Measurements from ENCODE around the gene IGSF9.

Gene IGSF9

DNA sequence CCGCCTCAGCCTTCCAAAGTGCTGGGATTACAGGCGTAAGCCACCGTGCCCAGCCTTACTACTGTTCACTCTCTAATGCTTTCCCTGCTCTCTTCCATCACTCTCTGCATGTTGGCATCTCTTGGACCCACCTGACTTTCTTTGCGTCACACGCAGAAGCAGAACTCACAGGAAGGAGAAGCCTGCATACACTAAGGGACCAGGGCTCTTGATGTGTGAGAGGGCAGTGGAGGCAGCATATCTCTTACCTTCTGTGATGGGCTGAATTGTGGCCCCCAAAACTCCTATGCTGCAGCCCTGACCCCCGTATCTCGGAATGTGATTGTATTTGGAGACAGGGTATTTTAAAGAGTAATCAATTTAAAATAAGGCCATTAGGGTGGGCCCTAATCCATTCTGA is 35.4 kb upstream of the IGSF9 start:
- Mint-ChIP-seq H3K9me3 (ENCODE audit: low read depth) (no peaks in the 10 kb centered on the region), H3K27ac (no peak overlapping the region), H3K4me1 (ENCODE audit: low read depth) (no peaks in the 10 kb centered on the region), H3K4me3 (no peak overlapping the region), H3K27me3 (peaks cover 23% of the 10 kb centered on the region), H3K36me3 (peaks cover 3% of the 10 kb centered on the region)

DNA sequence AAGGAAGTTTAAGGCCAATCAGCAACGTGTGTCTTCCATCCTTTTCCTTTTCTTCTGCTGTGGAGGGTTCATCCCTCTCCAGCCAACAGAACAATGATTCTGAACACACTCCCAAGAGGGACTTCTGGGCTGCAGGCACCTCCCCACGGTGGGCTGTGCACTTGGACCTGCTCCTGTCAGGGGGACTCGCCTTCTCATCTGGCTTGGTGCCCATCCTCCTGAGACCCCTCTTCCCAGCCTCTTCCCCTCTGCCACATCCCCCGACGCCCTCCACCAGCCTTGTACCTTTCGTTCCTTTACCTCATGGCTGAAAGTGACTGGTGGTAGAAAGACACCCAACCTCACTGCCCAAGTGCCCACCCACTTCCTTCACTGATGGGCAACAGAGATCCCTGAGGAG is 34.7 kb upstream of the IGSF9 start:
- H3K4me3 Mint-ChIP-seq, result no peak overlapping the region
- no peaks in the 10 kb centered on the region for H3K4me1 Mint-ChIP-seq (ENCODE audit: low read depth)
- H3K27me3 Mint-ChIP-seq, result peaks cover 23% of the 10 kb centered on the region
- no peaks in the 10 kb centered on the region for H3K9me3 Mint-ChIP-seq (ENCODE audit: low read depth)
- H3K27ac Mint-ChIP-seq, result no peak overlapping the region
- peaks cover 3% of the 10 kb centered on the region for H3K36me3 Mint-ChIP-seq

DNA sequence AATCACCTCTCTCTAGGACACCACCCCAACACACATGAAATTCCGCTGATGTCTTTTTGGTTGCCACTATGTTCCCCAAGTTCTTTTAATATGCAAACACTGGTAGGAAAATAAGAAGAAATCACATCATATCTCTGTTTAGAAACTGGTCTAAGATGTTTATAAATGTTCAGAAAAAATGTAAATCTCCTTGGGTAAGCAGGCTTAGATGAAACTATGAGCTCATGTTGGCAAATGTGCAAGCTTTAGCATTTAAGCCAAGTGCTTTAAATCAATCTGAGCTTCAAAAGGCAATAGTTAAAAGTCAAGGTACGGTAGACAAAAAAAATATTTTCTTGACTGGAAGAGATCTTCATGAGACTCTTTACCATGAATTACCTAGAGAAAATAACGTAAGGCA is 33.8 kb upstream of the IGSF9 start:
- peaks cover 3% of the 10 kb centered on the region for H3K36me3 Mint-ChIP-seq
- no peaks in the 10 kb centered on the region for H3K9me3 Mint-ChIP-seq (ENCODE audit: low read depth)
- H3K27ac Mint-ChIP-seq, result no peak overlapping the region
- H3K27me3 Mint-ChIP-seq, result peaks cover 23% of the 10 kb centered on the region
- H3K4me1 Mint-ChIP-seq (ENCODE audit: low read depth), result no peaks in the 10 kb centered on the region
- no peak overlapping the region for H3K4me3 Mint-ChIP-seq

DNA sequence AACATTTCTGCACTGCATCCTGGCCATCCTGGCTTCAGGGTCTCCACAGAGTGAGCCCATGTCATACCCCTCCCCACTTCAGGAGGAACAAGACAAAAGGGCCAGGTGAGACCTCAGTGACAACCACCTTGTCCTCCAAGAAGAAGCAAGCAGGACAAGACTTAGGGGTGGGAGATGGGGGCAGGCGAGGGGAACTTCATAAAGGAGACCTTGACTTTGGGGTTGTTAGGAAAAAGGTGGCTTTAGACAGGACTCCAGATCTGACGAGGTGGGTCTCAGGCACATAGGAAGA is 32.6 kb upstream of the IGSF9 start:
- Mint-ChIP-seq H3K9me3 (ENCODE audit: low read depth) (no peaks in the 10 kb centered on the region), H3K4me3 (no peak overlapping the region), H3K36me3 (peaks cover 3% of the 10 kb centered on the region), H3K4me1 (ENCODE audit: low read depth) (no peaks in the 10 kb centered on the region), H3K27ac (no peak overlapping the region), H3K27me3 (peaks cover 21% of the 10 kb centered on the region)

DNA sequence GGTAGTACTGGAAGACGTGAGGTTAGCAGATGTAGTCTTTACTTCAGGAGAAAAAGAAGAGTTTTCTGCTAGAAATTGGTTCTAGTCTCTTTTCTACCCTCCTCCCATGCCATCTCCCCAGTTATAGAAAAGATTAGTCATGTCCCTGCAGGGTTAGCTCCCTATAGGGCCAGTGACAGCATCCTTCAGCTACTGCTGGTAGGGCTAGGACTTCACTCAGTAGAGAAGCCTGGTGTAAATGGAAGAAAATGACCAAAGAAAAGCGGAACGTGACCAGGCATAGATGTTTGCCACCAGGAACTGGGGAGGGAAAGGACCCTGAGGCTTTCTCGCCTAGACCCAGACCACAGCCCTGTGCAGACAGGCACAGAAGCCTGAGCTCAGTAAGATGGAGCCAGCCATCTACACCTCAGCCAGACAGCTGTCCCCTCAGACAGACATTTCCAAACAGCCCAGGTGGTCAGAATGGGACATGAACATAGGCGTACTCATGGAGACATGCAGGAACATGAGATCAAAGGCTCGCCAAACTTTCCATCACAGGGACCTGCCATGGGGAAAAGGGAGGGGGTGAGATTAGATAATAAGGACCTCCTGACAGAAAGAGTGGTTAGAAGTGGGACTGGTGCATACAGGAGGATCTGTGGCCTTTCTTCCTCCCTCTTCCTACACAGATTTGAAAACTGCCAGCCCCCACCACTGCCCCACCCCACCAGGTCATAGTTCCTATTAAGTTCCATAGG is 32.1 kb upstream of the IGSF9 start:
- Mint-ChIP-seq H3K27me3 (peaks cover 21% of the 10 kb centered on the region), H3K4me3 (no peak overlapping the region), H3K27ac (no peak overlapping the region), H3K9me3 (ENCODE audit: low read depth) (no peaks in the 10 kb centered on the region), H3K4me1 (ENCODE audit: low read depth) (no peaks in the 10 kb centered on the region), H3K36me3 (peaks cover 3% of the 10 kb centered on the region)

DNA sequence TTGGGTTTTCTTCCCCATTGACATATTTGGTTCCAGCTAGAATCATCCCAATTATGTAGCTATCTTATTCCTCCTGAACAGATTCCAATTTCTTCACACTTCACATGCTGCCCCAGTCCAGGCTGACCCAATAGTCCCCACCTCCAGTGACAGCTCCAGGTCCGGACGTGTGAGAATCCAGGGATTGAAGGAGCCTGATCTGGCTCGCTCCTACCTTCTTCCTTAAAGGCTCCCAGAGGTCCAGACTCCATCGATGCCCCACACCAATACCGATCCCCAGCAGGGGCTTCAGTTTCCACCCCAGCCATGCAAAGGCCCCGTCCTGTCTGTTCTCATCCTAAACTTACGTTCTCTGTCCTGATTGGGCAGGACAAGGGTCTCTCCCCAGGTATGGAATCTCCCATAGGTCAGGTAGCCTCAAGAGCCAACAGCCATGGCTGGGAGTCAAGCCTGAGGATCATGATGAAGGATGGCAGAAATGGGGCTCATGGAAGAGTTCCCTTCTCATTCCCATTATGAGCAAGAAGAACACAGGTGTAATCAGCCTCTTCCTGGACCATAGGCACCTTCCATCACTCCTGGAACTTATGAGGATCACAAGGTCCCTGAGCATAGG is 29.0 kb upstream of the IGSF9 start:
- Mint-ChIP-seq H3K9me3 (ENCODE audit: low read depth) (no peaks in the 10 kb centered on the region), H3K27ac (no peak overlapping the region), H3K36me3 (no peaks in the 10 kb centered on the region), H3K4me1 (ENCODE audit: low read depth) (no peaks in the 10 kb centered on the region), H3K4me3 (no peak overlapping the region), H3K27me3 (peaks cover 6% of the 10 kb centered on the region)

DNA sequence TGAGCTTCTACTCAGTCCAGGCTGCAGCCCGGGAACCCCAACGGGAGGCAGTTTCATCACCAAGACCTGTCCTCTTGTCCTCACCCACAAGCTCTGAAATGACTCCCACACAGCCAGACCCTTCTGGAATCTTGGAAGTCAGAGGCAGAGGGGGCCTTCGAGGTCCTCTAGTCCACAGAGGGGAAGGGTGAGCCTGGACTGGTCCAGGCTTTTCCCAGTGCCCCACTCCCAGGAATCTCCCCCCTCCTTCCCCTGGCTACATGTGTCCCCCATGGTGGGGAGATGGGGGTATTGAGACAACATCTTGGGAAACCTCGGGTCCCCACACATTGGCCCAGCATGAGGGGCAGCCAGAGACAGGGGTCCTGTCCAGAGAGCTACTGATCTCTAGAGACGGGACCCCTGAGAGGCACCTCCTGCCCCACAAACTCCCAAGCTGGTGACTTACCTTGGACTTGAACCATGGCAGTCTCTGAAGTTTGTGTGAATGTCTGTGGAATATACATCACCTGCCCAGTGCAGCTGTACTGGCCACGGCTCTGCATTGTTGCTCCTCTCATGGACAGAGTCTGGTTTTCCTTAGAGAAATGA is 28.0 kb upstream of the IGSF9 start:
- Mint-ChIP-seq H3K27me3 (peaks cover 2% of the 10 kb centered on the region), H3K36me3 (no peaks in the 10 kb centered on the region), H3K4me3 (no peak overlapping the region), H3K27ac (no peak overlapping the region), H3K4me1 (ENCODE audit: low read depth) (no peaks in the 10 kb centered on the region), H3K9me3 (ENCODE audit: low read depth) (no peaks in the 10 kb centered on the region)

DNA sequence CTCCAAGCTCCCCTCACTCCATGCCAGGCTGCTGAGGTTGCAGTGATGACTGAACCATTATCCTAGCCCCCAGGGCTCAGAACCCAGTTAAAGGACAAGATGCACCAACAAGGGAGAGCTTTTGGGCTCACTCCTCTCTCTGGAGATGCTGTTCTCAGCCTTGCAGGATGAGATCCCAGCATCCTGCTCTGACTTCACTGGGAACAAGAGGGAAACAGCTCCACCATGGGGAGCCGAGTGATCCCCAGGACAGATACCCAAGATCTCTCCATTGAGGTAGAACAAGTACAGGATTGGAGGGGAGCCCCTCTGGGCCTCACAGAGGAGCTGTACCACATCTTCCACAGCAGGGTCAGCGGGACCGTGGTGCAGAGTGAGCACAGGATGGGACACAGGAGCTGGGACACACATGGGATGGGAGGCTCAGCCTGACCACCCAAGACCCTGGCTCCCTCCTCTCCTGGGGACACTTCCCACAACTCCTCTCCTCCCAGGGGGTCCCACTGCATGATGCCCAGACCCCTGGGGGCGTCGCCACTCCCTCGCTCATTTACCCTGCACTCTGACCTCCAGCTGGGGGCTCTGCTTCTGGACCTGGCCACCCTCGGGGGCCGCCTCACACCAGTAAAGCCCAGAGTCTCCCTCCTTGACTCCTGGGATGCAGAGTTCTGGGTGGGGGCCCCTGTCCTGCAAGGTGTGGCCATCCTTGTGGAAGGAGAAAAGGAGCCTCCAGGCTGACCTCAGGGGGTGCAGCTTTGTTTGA is 27.2 kb upstream of the IGSF9 start:
- Mint-ChIP-seq H3K27ac (no peak overlapping the region), H3K27me3 (peaks cover 8% of the 10 kb centered on the region), H3K36me3 (no peaks in the 10 kb centered on the region), H3K9me3 (ENCODE audit: low read depth) (no peaks in the 10 kb centered on the region), H3K4me1 (ENCODE audit: low read depth) (no peaks in the 10 kb centered on the region), H3K4me3 (no peak overlapping the region)

DNA sequence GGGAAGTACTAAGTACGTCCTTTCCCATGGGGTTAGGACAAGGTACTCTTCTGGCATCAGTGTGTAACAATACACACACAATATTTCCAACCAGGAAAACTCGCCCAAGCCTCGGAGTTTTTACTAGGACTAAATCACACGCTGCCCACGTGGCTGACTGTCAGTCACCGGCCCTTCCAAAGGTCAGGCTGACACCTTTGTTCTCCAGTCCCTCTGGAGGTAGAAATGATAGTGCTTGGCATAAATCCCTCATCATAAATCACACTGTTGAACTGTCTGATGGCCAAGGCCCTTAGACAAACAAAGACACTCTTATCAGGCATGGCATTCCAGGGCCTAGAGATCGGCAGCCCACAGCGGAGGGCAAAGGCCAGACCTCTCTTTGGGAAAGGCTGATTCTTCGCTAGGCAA is 25.5 kb upstream of the IGSF9 start:
- H3K4me1 Mint-ChIP-seq (ENCODE audit: low read depth), result no peaks in the 10 kb centered on the region
- H3K27ac Mint-ChIP-seq, result no peak overlapping the region
- H3K4me3 Mint-ChIP-seq, result no peak overlapping the region
- no peaks in the 10 kb centered on the region for H3K9me3 Mint-ChIP-seq (ENCODE audit: low read depth)
- H3K36me3 Mint-ChIP-seq, result no peaks in the 10 kb centered on the region
- peaks cover 16% of the 10 kb centered on the region for H3K27me3 Mint-ChIP-seq

DNA sequence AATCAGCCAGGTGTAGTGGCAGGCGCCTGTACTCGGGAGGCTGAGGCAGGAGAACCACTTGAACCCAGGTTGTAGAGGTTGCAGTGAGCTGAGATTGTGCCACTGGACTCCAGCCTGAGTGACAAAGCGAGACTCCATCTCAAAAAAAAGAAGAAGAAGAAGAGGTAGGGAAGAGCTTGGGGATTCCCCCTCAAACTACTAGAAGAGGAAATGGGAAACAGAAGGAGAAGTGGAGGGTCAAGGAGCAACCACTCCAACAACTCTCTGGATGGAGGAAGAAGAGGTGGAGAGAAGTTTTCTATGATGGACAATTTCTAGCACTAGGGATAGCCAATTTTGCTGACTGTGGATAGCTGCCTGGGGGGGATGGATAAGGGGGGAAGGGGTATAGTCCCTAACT is 23.5 kb upstream of the IGSF9 start:
- H3K27me3 Mint-ChIP-seq, result peaks cover 16% of the 10 kb centered on the region
- no peaks in the 10 kb centered on the region for H3K4me1 Mint-ChIP-seq (ENCODE audit: low read depth)
- H3K9me3 Mint-ChIP-seq (ENCODE audit: low read depth), result no peaks in the 10 kb centered on the region
- no peak overlapping the region for H3K27ac Mint-ChIP-seq
- H3K36me3 Mint-ChIP-seq, result no peaks in the 10 kb centered on the region
- H3K4me3 Mint-ChIP-seq, result no peak overlapping the region

DNA sequence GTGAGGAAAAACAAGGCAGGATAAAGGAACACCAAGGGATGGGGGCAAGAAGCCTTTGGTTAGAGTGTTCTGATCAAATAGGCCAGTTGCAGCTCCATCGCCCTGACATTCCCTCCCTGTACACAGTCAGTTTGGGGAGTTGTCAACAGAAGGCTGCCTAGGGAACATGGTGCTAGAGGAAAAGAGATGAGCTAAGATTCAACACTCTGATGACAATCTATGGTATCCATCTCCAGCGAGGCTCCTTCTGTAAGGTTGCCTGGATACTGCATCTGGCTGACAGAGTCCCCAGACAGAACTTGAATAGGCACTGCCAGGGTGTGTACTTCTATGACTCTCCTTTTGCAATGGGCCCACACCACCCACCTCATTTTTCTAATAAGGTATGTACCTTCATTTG is 19.9 kb upstream of the IGSF9 start:
- no peak overlapping the region for H3K4me3 Mint-ChIP-seq
- H3K27ac Mint-ChIP-seq, result no peak overlapping the region
- no peaks in the 10 kb centered on the region for H3K4me1 Mint-ChIP-seq (ENCODE audit: low read depth)
- H3K36me3 Mint-ChIP-seq, result no peaks in the 10 kb centered on the region
- H3K9me3 Mint-ChIP-seq (ENCODE audit: low read depth), result no peaks in the 10 kb centered on the region
- H3K27me3 Mint-ChIP-seq, result peaks cover 19% of the 10 kb centered on the region

DNA sequence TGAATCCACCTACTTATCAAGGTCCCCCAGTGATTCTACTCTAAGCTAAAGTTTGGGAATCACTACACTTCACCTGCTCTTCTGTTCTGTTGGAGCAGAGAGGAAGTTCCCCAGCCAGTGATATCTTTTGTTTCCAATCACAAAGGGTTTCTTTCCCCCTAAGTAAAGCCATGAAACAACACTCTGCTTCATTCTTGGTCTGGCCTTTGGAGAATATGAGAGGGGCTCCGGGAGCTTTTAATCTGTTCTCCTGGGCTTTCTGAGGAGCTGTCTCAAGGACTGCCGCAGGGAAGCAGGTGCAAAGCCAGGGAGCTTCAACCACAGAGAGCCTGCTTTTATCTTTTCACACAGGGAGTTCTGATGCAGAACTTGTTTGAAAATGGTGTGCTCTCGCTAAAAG is 18.7 kb upstream of the IGSF9 start:
- H3K27ac Mint-ChIP-seq, result no peak overlapping the region
- H3K4me1 Mint-ChIP-seq (ENCODE audit: low read depth), result no peaks in the 10 kb centered on the region
- no peaks in the 10 kb centered on the region for H3K36me3 Mint-ChIP-seq
- H3K4me3 Mint-ChIP-seq, result no peak overlapping the region
- H3K9me3 Mint-ChIP-seq (ENCODE audit: low read depth), result no peaks in the 10 kb centered on the region
- H3K27me3 Mint-ChIP-seq, result peaks cover 19% of the 10 kb centered on the region

DNA sequence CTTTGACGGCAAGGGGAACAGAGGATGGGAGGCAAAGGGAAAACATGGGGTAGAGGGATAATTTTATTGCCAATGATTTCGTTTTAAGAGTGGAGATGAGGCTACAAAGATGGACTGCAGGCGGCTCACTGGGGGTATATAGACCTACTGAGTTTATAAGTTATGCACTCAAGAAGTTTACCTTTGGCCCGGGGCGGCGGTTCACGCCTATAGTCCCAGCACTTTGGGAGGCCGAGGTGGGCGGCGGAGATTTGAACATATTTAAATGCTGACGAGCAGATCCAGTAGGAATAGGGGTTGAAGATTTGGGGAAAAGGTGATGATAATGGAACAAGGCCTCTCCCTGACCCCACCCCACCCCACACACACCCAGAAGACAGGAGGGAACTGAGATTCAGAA is 16.8 kb upstream of the IGSF9 start:
- no peaks in the 10 kb centered on the region for H3K36me3 Mint-ChIP-seq
- no peak overlapping the region for H3K27ac Mint-ChIP-seq
- H3K4me3 Mint-ChIP-seq, result no peak overlapping the region
- H3K9me3 Mint-ChIP-seq (ENCODE audit: low read depth), result no peaks in the 10 kb centered on the region
- H3K4me1 Mint-ChIP-seq (ENCODE audit: low read depth), result no peaks in the 10 kb centered on the region
- peaks cover 9% of the 10 kb centered on the region for H3K27me3 Mint-ChIP-seq

DNA sequence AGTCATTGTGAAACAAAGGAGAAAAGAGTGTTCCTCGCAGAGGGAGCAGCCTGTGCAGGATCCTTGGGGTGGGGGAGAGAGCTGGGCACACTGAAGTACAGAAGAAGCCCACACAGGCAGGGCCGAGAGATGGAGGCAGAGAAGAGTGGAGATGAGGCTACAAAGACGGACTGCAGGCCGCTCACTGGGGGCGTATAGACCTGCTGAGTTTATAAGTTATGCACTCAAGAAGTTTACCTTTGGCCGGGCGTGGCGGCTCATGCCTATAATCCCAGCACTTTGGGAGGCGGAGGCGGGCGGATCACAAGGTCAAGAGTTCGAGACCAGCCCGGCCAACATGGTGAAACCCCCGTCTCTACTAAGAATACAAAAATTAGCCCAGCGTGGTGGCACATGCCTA is 16.2 kb upstream of the IGSF9 start:
- Mint-ChIP-seq H3K36me3 (no peaks in the 10 kb centered on the region), H3K4me3 (no peak overlapping the region), H3K4me1 (ENCODE audit: low read depth) (no peaks in the 10 kb centered on the region), H3K27me3 (peaks cover 7% of the 10 kb centered on the region), H3K27ac (no peak overlapping the region), H3K9me3 (ENCODE audit: low read depth) (no peaks in the 10 kb centered on the region)

DNA sequence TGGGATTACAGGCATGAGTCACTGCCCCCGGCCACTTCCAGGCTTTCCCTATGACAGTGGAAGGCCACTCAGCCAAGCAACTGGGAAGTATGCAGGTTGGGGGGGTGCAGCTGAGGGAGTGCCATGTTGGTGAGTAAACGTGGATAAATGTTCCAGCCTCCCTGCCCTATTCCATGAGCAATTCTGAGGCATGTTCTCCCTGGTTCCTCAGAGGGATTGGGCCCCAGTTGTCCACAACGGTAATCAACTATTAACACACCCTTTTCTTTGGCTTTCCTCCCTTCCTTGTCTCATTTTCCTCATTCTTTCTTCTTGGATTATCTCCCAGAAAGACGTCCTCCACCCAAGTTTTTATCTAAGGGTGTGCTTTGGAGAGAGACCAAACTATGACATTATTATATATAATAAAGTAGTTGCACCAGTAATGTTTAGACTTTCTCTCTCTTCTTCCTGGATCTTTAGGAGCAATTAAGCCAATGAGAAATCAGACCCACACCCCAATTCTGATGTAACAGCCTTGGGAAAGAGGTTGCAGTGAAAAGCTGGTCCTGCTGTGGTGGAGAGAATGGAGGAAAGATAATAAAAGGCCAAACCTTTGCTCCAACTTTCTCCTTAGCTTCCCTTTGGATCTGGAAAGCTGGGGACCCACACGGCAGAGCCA is 15.4 kb upstream of the IGSF9 start:
- Mint-ChIP-seq H3K4me1 (ENCODE audit: low read depth) (no peaks in the 10 kb centered on the region), H3K27me3 (peaks cover 4% of the 10 kb centered on the region), H3K27ac (no peak overlapping the region), H3K9me3 (ENCODE audit: low read depth) (no peaks in the 10 kb centered on the region), H3K36me3 (no peaks in the 10 kb centered on the region), H3K4me3 (no peak overlapping the region)
